BE2C (cell line): ENCODE data around the gene ZNF284.
"Not testable (repeated sequence)": the region's sequence is repeated elsewhere in the genome, so short reads cannot be mapped to it uniquely, and the experiment has no call there.

Source experiments
- DNase-seq: peaks from one replicate; pipeline ENCODE4 v3.0.0-alpha.2; 2020
- H3K27me3 ChIP-seq: fragments of 250-450 bp; sonication (Bioruptor Pico); 2 replicates; pipeline ENCODE4 v1.5.1; 2020; ENCODE audit warnings: mild to moderate bottlenecking
- H3K36me3 ChIP-seq: fragments of 250-450 bp; sonication (Bioruptor Pico); 2 replicates; pipeline ENCODE4 v1.5.1; 2020; ENCODE audit warnings: mild to moderate bottlenecking
- H3K4me1 ChIP-seq: fragments of 250-450 bp; sonication (Bioruptor Pico); 2 replicates; pipeline ENCODE4 v1.5.1; 2020
- H3K4me3 ChIP-seq: 2 replicates; pipeline ENCODE4 v1.5.1; 2011; ENCODE audit warnings: low read depth, low read length
- H3K9me3 ChIP-seq: fragments of 250-450 bp; sonication (Bioruptor Pico); 2 replicates; pipeline ENCODE4 v1.5.1; 2020
- TF ChIP-seq, protein P1 (sequence below): IDR thresholded peaks from 2 replicates; pipeline ENCODE4 v1.5.1; 2012; ENCODE audit warnings: mild to moderate bottlenecking, low read depth, low read length

Gene ZNF284

GRCh38 chr19:44113138-44113783 lies 41.3 kb downstream of the ZNF284 start, which contains the start of gene ZNF225:
Gene ZNF225 (plus strand): TSS chr19:44113399. CDS start chr19:44115828, 2,429 bp downstream.
- TF ChIP-seq, protein P1, sequence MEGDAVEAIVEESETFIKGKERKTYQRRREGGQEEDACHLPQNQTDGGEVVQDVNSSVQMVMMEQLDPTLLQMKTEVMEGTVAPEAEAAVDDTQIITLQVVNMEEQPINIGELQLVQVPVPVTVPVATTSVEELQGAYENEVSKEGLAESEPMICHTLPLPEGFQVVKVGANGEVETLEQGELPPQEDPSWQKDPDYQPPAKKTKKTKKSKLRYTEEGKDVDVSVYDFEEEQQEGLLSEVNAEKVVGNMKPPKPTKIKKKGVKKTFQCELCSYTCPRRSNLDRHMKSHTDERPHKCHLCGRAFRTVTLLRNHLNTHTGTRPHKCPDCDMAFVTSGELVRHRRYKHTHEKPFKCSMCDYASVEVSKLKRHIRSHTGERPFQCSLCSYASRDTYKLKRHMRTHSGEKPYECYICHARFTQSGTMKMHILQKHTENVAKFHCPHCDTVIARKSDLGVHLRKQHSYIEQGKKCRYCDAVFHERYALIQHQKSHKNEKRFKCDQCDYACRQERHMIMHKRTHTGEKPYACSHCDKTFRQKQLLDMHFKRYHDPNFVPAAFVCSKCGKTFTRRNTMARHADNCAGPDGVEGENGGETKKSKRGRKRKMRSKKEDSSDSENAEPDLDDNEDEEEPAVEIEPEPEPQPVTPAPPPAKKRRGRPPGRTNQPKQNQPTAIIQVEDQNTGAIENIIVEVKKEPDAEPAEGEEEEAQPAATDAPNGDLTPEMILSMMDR: peak; percentile 4; the same call in 1 of the 2 replicates

GRCh38 chr19:44113784-44114390 lies 41.9 kb downstream of the ZNF284 start:
- H3K4me3 ChIP-seq: peak overlapping the region; percentile 80
- H3K9me3 ChIP-seq: 0 out of 2 replicates have a peak, but pooled peaks cover 4% of the 10 kb centered on the region
- no peak for DNase-seq
- H3K4me1 ChIP-seq: no peaks in the 10 kb centered on the region
- H3K27me3 ChIP-seq: no peaks in the 10 kb centered on the region
- TF ChIP-seq, protein P1: no peak
- peaks cover 24% of the 10 kb centered on the region for H3K36me3 ChIP-seq

More at GRCh38 chr19:44113138-44113783, 41.3 kb downstream of the ZNF284 start, which contains the start of gene ZNF225:
- Histone ChIP-seq H3K4me3 (peak within 1 kb of the TSS; percentile 80), H3K36me3 (peaks cover 26% of the 10 kb centered on the region), H3K27me3 (no peaks in the 10 kb centered on the region), H3K9me3 (0 out of 2 replicates have a peak, but pooled peaks cover 4% of the 10 kb centered on the region), H3K4me1 (no peaks in the 10 kb centered on the region)
- DNase-seq: peak; percentile 95

DNA sequence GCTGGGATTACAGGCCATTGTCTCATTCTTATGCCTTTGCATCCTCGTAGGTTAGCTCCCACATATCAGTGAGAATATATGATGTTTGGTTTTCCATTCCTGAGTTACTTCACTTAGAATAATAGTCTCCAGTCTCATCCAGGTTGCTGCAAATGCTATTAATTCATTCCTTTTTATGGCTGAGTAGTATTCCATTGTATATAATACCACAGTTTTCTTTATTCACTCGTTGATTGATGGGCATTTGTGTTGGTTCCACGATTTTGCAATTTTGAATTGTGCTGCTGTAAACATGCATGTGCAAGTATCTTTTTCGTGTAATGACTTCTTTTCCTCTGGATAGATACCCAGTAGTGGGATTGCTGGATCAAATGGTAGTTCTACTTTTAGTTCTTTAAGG lies 49.2 kb downstream of the ZNF284 start:
- H3K27me3 ChIP-seq, H3K4me3 ChIP-seq, DNase-seq, H3K4me1 ChIP-seq, H3K9me3 ChIP-seq: not testable (repeated sequence)
- H3K36me3 ChIP-seq: peaks cover 22% of the 10 kb centered on the region

- Histone ChIP-seq H3K9me3 (peaks cover 6% of the 10 kb centered on the region; the same call in 1 of the 2 replicates), H3K4me1 (no peaks in the 10 kb centered on the region), H3K27me3 (no peaks in the 10 kb centered on the region), H3K36me3 (peaks cover 21% of the 10 kb centered on the region), H3K4me3 (no peak overlapping the region)
- TF ChIP-seq, protein P1: no peak
- no peak for DNase-seq
Observed at GRCh38 chr19:44131955-44132354, 60.0 kb downstream of the ZNF284 start.
